Stimulated activated CD8-positive, alpha-beta memory T cell treated with anti-CD3 and anti-CD28 coated beads, Interleukin-4, amount 100 ng/mL, for 4 hours (primary cell): ENCODE measurements around the gene TMEM132A.
"Not testable (repeated sequence)": the region's sequence is repeated elsewhere in the genome, so short reads cannot be mapped to it uniquely, and the experiment has no call there.

Source experiments
- DNase-seq, 2 donors: peaks; one replicate each; pipeline ENCODE4 v3.0.0-alpha.2; 2020; ENCODE audit warnings: low read depth in 2 of 2, low spot score in 1 of 2

The TMEM132A gene

GRCh38 chr11:60954421-60954820 is 30.2 kb downstream of the TMEM132A start:
- DNase-seq = no peak

GRCh38 chr11:60955571-60955970 is 31.3 kb downstream of the TMEM132A start:
- no peak for DNase-seq

GRCh38 chr11:60957188-60957587 is 32.9 kb downstream of the TMEM132A start:
- DNase-seq = no peak

GRCh38 chr11:60959431-60959830 is 35.2 kb downstream of the TMEM132A start:
- no peak for DNase-seq

- DNase-seq = no peak
Observed at GRCh38 chr11:60960405-60960804, 36.1 kb downstream of the TMEM132A start.

GRCh38 chr11:60964801-60965200 is 40.5 kb downstream of the TMEM132A start:
- no peak for DNase-seq

GRCh38 chr11:60966890-60967289 is 42.6 kb downstream of the TMEM132A start:
- DNase-seq = no peak

GRCh38 chr11:60968223-60968622 is 44.0 kb downstream of the TMEM132A start:
- DNase-seq = no peak

GRCh38 chr11:60970369-60970774 is 46.1 kb downstream of the TMEM132A start:
- peak; percentile 61 to 66 for DNase-seq

- DNase-seq = no peak
Observed at GRCh38 chr11:60970890-60971289, 46.6 kb downstream of the TMEM132A start.

- peak in 1 of 2 donors; percentile 42 for DNase-seq
Observed at GRCh38 chr11:60971520-60971919, 47.3 kb downstream of the TMEM132A start, which contains the start of gene CD6. Gene CD6 (plus strand): TSS chr11:60971680. CDS start chr11:60971866, 186 bp downstream.

GRCh38 chr11:60972182-60973030 is 48.1 kb downstream of the TMEM132A start:
- DNase-seq = no peak

GRCh38 chr11:60973699-60974098 is 49.4 kb downstream of the TMEM132A start:
- no peak for DNase-seq

GRCh38 chr11:60974316-60974715 is 50.1 kb downstream of the TMEM132A start:
- not testable (repeated sequence) for DNase-seq

- no peak for DNase-seq
Observed at GRCh38 chr11:60974726-60975125, 50.5 kb downstream of the TMEM132A start.

GRCh38 chr11:60977224-60977623 is 53.0 kb downstream of the TMEM132A start:
- DNase-seq = no peak

GRCh38 chr11:60977836-60978235 is 53.6 kb downstream of the TMEM132A start:
- no peak for DNase-seq

- DNase-seq = peak in 1 of 2 donors; percentile 46
Observed at GRCh38 chr11:60978546-60979380, 54.5 kb downstream of the TMEM132A start.

- no peak for DNase-seq
Observed at GRCh38 chr11:60981515-60981914, 57.3 kb downstream of the TMEM132A start.

GRCh38 chr11:60982184-60982583 is 57.9 kb downstream of the TMEM132A start:
- no peak for DNase-seq

- no peak for DNase-seq
Observed at GRCh38 chr11:60984149-60984548, 59.9 kb downstream of the TMEM132A start.

GRCh38 chr11:60984636-60985035 is 60.4 kb downstream of the TMEM132A start:
- DNase-seq = no peak
